Measurements from ENCODE around the gene FGFR1OP2. TPM values are rescaled to one million over a fixed set of nuclear protein-coding genes. Genes with fewer than 3 reads are reported as not detected.

Gene FGFR1OP2
- total RNA-seq, 4 donors from 2014 or later = 38.1 to 60.3 (median 46.6) TPM

- 95 to 96% methylated on average over 5 of the region's 5 CpGs for WGBS, 2 donors
- DNase-seq (ENCODE audit: low spot score in 2 of 2) = no peak
- TF ChIP-seq POLR2A (IDR thresholded peaks at IDR 0.05) = no peak
- TF ChIP-seq, protein P1, sequence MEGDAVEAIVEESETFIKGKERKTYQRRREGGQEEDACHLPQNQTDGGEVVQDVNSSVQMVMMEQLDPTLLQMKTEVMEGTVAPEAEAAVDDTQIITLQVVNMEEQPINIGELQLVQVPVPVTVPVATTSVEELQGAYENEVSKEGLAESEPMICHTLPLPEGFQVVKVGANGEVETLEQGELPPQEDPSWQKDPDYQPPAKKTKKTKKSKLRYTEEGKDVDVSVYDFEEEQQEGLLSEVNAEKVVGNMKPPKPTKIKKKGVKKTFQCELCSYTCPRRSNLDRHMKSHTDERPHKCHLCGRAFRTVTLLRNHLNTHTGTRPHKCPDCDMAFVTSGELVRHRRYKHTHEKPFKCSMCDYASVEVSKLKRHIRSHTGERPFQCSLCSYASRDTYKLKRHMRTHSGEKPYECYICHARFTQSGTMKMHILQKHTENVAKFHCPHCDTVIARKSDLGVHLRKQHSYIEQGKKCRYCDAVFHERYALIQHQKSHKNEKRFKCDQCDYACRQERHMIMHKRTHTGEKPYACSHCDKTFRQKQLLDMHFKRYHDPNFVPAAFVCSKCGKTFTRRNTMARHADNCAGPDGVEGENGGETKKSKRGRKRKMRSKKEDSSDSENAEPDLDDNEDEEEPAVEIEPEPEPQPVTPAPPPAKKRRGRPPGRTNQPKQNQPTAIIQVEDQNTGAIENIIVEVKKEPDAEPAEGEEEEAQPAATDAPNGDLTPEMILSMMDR (IDR thresholded peaks at IDR 0.05) = no peak
- H3K4me3 ChIP-seq (ENCODE audit: low read depth, poor library complexity, severe bottlenecking) = no peak overlapping the region
- intact Hi-C loops (cut with DNase I; ENCODE audit: low total_unique reads) = no loop called here
Observed at GRCh38 chr12:26928661-26929060, 9.6 kb upstream of the FGFR1OP2 start.

DNA sequence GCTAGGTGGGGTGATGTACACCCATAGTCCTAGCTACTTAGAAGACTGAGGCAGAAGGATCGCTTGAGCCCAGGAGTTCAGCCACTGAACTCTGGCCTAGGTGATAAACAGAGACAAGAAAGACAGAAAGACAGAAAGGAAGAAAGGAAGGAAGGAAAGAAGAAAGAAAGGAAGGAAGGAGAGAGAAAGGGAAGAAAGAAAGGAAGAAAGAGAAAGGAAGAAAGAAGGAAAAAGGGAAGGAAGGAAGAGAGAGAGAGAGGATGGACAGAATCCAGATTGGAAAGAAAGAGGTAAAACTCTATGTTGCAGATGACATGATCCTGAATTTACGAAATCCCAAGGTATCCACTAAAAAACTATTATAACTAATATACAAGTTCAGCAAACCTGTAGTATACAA lies 8.7 kb upstream of the FGFR1OP2 start:
- 93 to 100% methylated on average over 2 of the region's 2 CpGs for WGBS, 2 donors
- TF ChIP-seq POLR2A (IDR thresholded peaks at IDR 0.05) = no peak
- TF ChIP-seq, protein P1 (IDR thresholded peaks at IDR 0.05) = no peak
- DNase-seq (ENCODE audit: low spot score in 2 of 2) = no peak
- intact Hi-C loops (cut with DNase I; ENCODE audit: low total_unique reads) = no loop called here
- H3K4me3 ChIP-seq (ENCODE audit: low read depth, poor library complexity, severe bottlenecking) = no peak overlapping the region

DNA sequence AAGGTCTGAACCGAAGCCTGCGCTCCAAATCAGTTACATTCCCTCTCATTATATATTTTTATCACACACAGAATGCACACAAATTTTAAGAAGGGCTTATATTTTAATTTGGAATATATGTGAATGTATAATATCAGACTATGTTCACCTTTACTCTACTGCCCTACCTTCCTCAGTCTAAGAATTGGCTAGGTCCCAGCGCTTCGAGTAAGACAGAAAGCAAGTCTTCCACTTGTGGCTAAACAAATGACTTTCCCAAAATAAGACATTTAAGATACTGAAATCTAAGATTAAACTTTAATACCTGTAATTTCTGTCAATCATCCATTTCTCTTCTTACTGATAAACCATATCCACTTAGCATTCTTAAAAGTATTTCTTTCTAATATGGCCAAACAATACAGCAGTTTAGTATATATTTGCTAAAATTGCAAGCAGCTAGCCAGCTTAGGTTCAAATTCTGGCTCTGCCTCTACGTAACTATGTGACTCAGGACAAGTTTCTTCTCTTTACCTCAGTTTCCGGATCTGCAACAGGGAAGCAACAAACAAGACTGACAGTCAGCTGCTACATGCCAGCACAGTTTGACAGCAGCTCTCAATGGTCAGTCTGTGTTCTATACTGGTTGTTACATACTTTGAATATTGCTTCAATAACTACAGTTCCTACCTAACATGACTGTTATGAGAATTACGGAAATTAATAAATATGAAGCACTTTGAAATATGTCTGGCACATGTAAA lies 2.5 kb upstream of the FGFR1OP2 start:
- intact Hi-C loops (cut with DNase I; ENCODE audit: low total_unique reads) = no loop called here
- TF ChIP-seq POLR2A (IDR thresholded peaks at IDR 0.05) = no peak
- TF ChIP-seq, protein P1 (IDR thresholded peaks at IDR 0.05) = no peak
- no peak for DNase-seq (ENCODE audit: low spot score in 2 of 2)
- WGBS, 2 donors = 59 to 60% methylated on average over 7 of the region's 7 CpGs
- no peak overlapping the region for H3K4me3 ChIP-seq (ENCODE audit: low read depth, poor library complexity, severe bottlenecking)

GRCh38 chr12:26936559-26937442 lies 1.5 kb upstream of the FGFR1OP2 start:
- 7 to 10% methylated on average over 8 of the region's 8 CpGs for WGBS, 2 donors
- intact Hi-C loops (cut with DNase I; ENCODE audit: low total_unique reads) = no loop called here
- DNase-seq (ENCODE audit: low spot score in 2 of 2) = no peak
- peak overlapping the region; percentile 95 for H3K4me3 ChIP-seq (ENCODE audit: low read depth, poor library complexity, severe bottlenecking)
- TF ChIP-seq, protein P1 (IDR thresholded peaks at IDR 0.05) = no peak
- no peak for TF ChIP-seq POLR2A (IDR thresholded peaks at IDR 0.05)

DNA sequence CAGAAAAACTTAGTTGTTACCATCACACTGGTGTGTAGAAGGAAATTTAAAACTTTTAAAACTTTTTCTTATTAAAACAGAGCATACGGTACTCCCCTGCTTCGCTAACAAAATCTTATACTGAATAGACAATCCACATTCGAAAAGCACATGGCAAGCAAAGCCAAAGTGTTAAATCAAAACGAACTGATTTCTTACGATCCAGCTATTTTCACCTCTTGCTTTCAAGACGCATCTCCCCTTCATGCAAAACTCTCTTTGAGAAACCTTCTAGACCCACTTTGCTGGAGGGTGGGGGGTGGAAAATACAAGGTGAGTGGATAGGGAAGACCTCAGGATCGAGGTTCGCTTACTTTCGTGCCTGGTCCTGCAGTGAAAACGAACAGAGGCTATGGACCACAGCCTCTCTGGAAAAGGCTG lies 817 bp upstream of the FGFR1OP2 start:
- intact Hi-C loops (cut with DNase I; ENCODE audit: low total_unique reads) = no loop called here
- WGBS, 2 donors = 0% methylated on average over 10 of the region's 10 CpGs
- DNase-seq (ENCODE audit: low spot score in 2 of 2) = no peak
- TF ChIP-seq, protein P1 (IDR thresholded peaks at IDR 0.05) = no peak
- TF ChIP-seq POLR2A (IDR thresholded peaks at IDR 0.05) = no peak
- H3K4me3 ChIP-seq (ENCODE audit: low read depth, poor library complexity, severe bottlenecking) = peak overlapping the region; percentile 95
